Astrocyte (in vitro differentiated cells and primary cell): Measurements from ENCODE around the gene NKAIN2. TPM values are rescaled to one million over a fixed set of nuclear protein-coding genes. Genes with fewer than 3 reads are reported as not detected.

Source experiments
- DNase-seq: peaks from one replicate; pipeline ENCODE4 v3.0.0-alpha.2; 2010; ENCODE audit warnings: low read depth
- FAIRE-seq: peaks from 2 replicates; lab custom pipeline; 2011; peaks lifted over from hg19 to GRCh38; lab: Jason Lieb, UNC
- H2AFZ ChIP-seq: 2 replicates; pipeline ENCODE4 v1.6.0; 2012; ENCODE audit warnings: low read depth, low read length, inconsistent platforms
- H3K27ac ChIP-seq: 2 replicates; pipeline ENCODE4 v1.5.1; 2011; ENCODE audit warnings: low read depth, low read length, inconsistent platforms
- H3K27me3 ChIP-seq: 2 replicates; pipeline ENCODE4 v1.6.0; 2011; ENCODE audit warnings: low read length, inconsistent platforms; ENCODE audit not compliant: insufficient read depth
- H3K36me3 ChIP-seq: 2 replicates; pipeline ENCODE4 v1.5.1; 2011; ENCODE audit warnings: low read length, inconsistent platforms; ENCODE audit not compliant: insufficient read depth
- H3K4me1 ChIP-seq: 2 replicates; pipeline ENCODE4 v1.5.1; 2011; ENCODE audit warnings: low read length, inconsistent platforms; ENCODE audit not compliant: insufficient read depth
- H3K4me2 ChIP-seq: 2 replicates; pipeline ENCODE4 v1.6.0; 2012; ENCODE audit warnings: low read length, inconsistent platforms
- H3K4me3 ChIP-seq: 2 replicates; pipeline ENCODE4 v1.5.1; 2011; ENCODE audit warnings: low read depth, mild to moderate bottlenecking, low read length, inconsistent platforms; ENCODE audit not compliant: insufficient read depth
- H3K79me2 ChIP-seq: 2 replicates; pipeline ENCODE4 v1.6.0; 2012; ENCODE audit warnings: mild to moderate bottlenecking, low read length, inconsistent platforms; ENCODE audit not compliant: insufficient read depth
- H3K9ac ChIP-seq: 2 replicates; pipeline ENCODE4 v1.6.0; 2012; ENCODE audit warnings: mild to moderate bottlenecking, low read length, inconsistent platforms
- H3K9me3 ChIP-seq: 2 replicates; pipeline ENCODE4 v1.5.1; 2012; ENCODE audit warnings: low read depth, mild to moderate bottlenecking, low read length, inconsistent platforms; ENCODE audit not compliant: insufficient read depth
- H4K20me1 ChIP-seq: 2 replicates; pipeline ENCODE4 v1.6.0; 2012; ENCODE audit warnings: low read length, inconsistent platforms; ENCODE audit not compliant: insufficient read depth
- H3K27ac Mint-ChIP-seq: one replicate; pipeline ENCODE4 v1.8.0; 2021; ENCODE audit warnings: mild to moderate bottlenecking, mixed read lengths; ENCODE audit not compliant: unreplicated experiment
- H3K27me3 Mint-ChIP-seq: one replicate; pipeline ENCODE4 v1.8.0; 2021; ENCODE audit warnings: low read depth, mixed read lengths; ENCODE audit not compliant: unreplicated experiment
- H3K36me3 Mint-ChIP-seq: one replicate; pipeline ENCODE4 v1.8.0; 2021; ENCODE audit warnings: low read depth, mixed read lengths; ENCODE audit not compliant: unreplicated experiment
- H3K4me1 Mint-ChIP-seq: one replicate; pipeline ENCODE4 v1.8.0; 2021; ENCODE audit warnings: low read depth, mixed read lengths; ENCODE audit not compliant: unreplicated experiment
- H3K4me3 Mint-ChIP-seq: one replicate; pipeline ENCODE4 v1.8.0; 2021; ENCODE audit warnings: mild to moderate bottlenecking, moderate library complexity, mixed read lengths; ENCODE audit not compliant: unreplicated experiment
- H3K9me3 Mint-ChIP-seq: one replicate; pipeline ENCODE4 v1.8.0; 2021; ENCODE audit warnings: mild to moderate bottlenecking, mixed read lengths; ENCODE audit not compliant: unreplicated experiment
- CTCF ChIP-seq: IDR thresholded peaks from 2 replicates; pipeline ENCODE4 v1.5.1; 2011; ENCODE audit warnings: low read depth, mild to moderate bottlenecking, inconsistent platforms, low read length, moderate library complexity; ENCODE audit not compliant: insufficient read depth
- EZH2 ChIP-seq: IDR thresholded peaks from 2 replicates; pipeline ENCODE4 v1.6.1; 2012; ENCODE audit warnings: mild to moderate bottlenecking, low read length, inconsistent platforms; ENCODE audit not compliant: insufficient read depth
- total RNA-seq: library from RNA; stranded (reverse); gene quantifications from 2 replicates; pipeline ENCODE4 v1.2.1, GENCODE V29; 2021

NKAIN2 gene
- total RNA-seq, 1 donor from 2014 or later = 0.07 TPM

GRCh38 chr6:124535299-124535698, 731.6 kb downstream of the NKAIN2 start:
- Mint-ChIP-seq H3K36me3 (no peaks in the 10 kb centered on the region), H3K4me1 (no peaks in the 10 kb centered on the region), H3K9me3 (no peaks in the 10 kb centered on the region), H3K27ac (no peak overlapping the region), H3K27me3 (no peaks in the 10 kb centered on the region), H3K4me3 (no peak overlapping the region)
- no peak overlapping the region for H3K9ac ChIP-seq
- no peaks in the 10 kb centered on the region for H3K36me3 ChIP-seq
- H3K27ac ChIP-seq = no peak overlapping the region
- DNase-seq = no peak
- no peaks in the 10 kb centered on the region for H3K27me3 ChIP-seq
- H3K79me2 ChIP-seq = no peaks in the 10 kb centered on the region
- peaks cover 7% of the 10 kb centered on the region for H3K4me1 ChIP-seq
- no peak for TF ChIP-seq EZH2
- no peak for TF ChIP-seq CTCF
- H3K4me3 ChIP-seq = no peak overlapping the region
- no peak for FAIRE-seq
- H2AFZ ChIP-seq = peak overlapping the region; percentile 26
- H4K20me1 ChIP-seq = no peaks in the 10 kb centered on the region
- H3K4me2 ChIP-seq = peak overlapping the region; percentile 53
- H3K9me3 ChIP-seq = no peaks in the 10 kb centered on the region

- Histone ChIP-seq H3K79me2 (no peaks in the 10 kb centered on the region), H3K36me3 (no peaks in the 10 kb centered on the region), H3K27ac (no peak overlapping the region), H3K4me2 (peak overlapping the region; percentile 53), H4K20me1 (no peaks in the 10 kb centered on the region), H3K27me3 (no peaks in the 10 kb centered on the region), H2AFZ (peak overlapping the region; percentile 26), H3K9me3 (no peaks in the 10 kb centered on the region), H3K4me3 (no peak overlapping the region), H3K4me1 (peaks cover 7% of the 10 kb centered on the region), H3K9ac (no peak overlapping the region)
- Mint-ChIP-seq H3K27me3 (no peaks in the 10 kb centered on the region), H3K36me3 (no peaks in the 10 kb centered on the region), H3K9me3 (no peaks in the 10 kb centered on the region), H3K4me3 (no peak overlapping the region), H3K4me1 (no peaks in the 10 kb centered on the region), H3K27ac (no peak overlapping the region)
- DNase-seq (peak; percentile 74), FAIRE-seq (no peak)
- TF ChIP-seq CTCF (no peak), EZH2 (no peak)
Observed at GRCh38 chr6:124535746-124536145, 732.1 kb downstream of the NKAIN2 start.

DNA sequence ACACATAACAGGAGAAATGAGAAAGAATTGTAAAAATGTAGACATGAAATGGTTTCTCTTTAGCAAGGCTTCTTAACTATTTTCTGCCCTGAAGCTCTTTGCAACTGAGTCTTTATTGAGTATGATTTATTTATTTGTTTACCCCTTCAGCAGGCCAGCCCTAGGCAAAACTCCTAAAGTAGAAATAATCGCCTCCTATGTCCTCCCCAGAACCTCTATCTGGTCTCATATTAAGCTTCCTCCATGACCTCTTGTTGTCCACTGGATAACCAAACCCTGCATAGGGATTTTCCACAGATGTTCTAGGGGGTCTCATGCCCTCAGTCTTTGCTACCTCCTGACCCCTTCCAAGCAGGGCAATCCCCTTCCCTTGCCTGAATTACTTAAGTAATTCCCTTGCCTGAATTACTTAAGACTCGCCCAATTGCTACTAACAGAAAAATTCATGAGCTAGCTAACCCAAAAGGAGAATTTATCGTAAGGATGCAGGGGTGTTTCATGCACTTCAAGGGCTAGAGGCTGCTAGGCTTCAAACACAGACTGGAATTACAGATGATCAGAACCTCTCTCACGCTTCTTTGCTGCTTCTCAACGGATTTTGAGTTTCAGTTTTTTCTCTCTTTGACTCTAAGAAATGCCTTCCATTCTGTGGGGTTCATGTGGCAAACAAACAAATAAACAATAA, 732.6 kb downstream of the NKAIN2 start:
- TF ChIP-seq EZH2 (no peak), CTCF (no peak)
- Mint-ChIP-seq H3K27ac (no peak overlapping the region), H3K9me3 (no peaks in the 10 kb centered on the region)

More for the DNA sequence above, 732.6 kb downstream of the NKAIN2 start:
- H3K4me1 Mint-ChIP-seq = no peaks in the 10 kb centered on the region
- Histone ChIP-seq H3K4me2 (peak overlapping the region; percentile 53), H3K27ac (no peak overlapping the region), H3K4me1 (peaks cover 7% of the 10 kb centered on the region), H4K20me1 (no peaks in the 10 kb centered on the region), H3K9ac (no peak overlapping the region), H2AFZ (no peak overlapping the region), H3K9me3 (no peaks in the 10 kb centered on the region), H3K4me3 (no peak overlapping the region), H3K79me2 (no peaks in the 10 kb centered on the region), H3K36me3 (no peaks in the 10 kb centered on the region), H3K27me3 (no peaks in the 10 kb centered on the region)
- H3K27me3 Mint-ChIP-seq = no peaks in the 10 kb centered on the region
- no peak overlapping the region for H3K4me3 Mint-ChIP-seq
- DNase-seq = no peak
- H3K36me3 Mint-ChIP-seq = no peaks in the 10 kb centered on the region
- FAIRE-seq = no peak
